ENCODE data around the gene CTSG. TPM values are rescaled to one million over a fixed set of nuclear protein-coding genes. Genes with fewer than 3 reads are reported as not detected.
"Not testable (repeated sequence)": the region's sequence is repeated elsewhere in the genome, so short reads cannot be mapped to it uniquely, and the experiment has no call there.

Gene CTSG, protein sequence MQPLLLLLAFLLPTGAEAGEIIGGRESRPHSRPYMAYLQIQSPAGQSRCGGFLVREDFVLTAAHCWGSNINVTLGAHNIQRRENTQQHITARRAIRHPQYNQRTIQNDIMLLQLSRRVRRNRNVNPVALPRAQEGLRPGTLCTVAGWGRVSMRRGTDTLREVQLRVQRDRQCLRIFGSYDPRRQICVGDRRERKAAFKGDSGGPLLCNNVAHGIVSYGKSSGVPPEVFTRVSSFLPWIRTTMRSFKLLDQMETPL
- 9.4 TPM for total RNA-seq (ENCODE audit: insufficient read depth, low replicate concordance)

DNA sequence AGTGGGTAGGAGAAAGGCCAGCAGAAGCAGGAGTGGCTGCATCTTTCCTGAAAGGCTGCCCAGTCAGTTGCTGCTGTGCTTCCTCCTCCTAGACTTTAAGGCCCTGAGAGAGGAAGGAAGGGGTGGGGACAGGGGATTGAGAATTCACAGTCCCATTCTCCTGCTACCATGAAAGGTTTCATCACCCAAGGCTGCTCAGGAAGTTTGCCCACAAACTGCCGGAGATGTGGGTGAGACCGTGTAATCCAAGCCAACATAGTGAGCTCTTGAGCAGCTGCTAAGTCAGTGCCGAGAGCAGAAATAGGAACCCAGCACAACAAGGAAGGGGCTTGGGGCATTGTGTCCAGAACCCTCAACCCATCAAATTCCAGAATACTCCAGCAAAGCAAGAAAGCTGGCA lies at the start of gene CTSG:
TSS of gene CTSG (minus strand) at position 69 of the 400 bp plus-strand sequence. CDS start at position 42, 27 bp downstream.
- DNase-seq (ENCODE audit: low spot score), result no peak

DNA sequence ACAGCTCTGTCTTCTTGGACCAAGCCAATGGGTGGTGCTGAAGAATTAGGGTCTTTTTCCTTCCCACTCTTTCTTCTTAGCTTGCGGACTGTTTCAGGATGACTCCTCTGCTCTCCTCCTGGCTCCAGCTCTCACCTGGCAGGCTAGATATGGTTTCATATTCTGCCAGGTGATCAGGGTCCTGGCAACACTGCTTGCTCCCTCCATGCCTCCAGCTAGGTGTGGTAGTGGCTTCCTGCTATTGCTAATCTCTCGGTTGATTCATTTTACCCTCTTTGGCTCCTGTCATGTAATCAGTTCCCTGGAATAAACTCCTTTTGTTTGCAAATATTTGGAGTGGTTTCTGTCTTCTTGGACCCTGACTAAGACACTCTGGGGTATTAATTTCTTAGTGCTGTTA lies 37.7 kb upstream of the CTSG start:
- no peak for DNase-seq (ENCODE audit: low spot score)

DNA sequence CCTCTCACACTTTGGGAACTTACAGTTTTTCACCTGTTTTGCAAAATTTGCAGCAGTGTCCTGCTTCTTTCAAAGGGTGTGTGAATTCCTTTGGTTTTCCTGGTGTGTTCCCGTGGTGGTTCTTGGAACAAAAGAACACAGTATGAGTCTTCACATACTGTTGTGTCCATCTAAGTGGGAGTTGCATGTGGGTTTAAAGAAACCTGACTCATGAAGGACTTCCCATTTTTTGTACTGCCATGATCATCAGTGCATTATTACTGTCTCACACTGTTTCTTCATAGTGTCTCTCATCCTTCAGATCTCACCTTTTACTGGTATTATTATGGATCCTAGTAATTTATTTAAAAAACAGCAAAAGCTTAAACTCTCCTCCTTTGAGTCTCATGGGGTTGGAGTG lies 37.2 kb upstream of the CTSG start:
- DNase-seq (ENCODE audit: low spot score), result no peak

DNA sequence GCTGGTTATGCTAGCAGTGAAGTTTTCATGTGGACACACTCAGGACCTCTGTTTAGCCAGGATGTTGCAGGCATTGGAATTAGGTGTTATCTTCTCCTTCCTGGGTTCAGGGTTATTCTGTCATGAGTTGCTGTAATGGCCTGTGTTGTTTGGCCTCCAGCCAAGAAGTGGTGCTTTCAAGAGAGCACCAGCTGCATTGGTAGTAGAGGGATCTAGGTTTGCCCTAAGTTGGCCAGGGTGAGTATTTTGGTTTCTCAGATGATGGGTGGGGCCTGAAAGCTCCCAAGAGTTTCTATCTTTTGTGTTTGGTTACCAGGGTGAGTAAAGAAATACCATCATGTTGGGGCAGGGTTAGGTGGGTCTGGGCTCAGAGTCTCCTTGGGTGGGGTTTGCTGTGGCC lies 36.1 kb upstream of the CTSG start:
- no peak for DNase-seq (ENCODE audit: low spot score)

DNA sequence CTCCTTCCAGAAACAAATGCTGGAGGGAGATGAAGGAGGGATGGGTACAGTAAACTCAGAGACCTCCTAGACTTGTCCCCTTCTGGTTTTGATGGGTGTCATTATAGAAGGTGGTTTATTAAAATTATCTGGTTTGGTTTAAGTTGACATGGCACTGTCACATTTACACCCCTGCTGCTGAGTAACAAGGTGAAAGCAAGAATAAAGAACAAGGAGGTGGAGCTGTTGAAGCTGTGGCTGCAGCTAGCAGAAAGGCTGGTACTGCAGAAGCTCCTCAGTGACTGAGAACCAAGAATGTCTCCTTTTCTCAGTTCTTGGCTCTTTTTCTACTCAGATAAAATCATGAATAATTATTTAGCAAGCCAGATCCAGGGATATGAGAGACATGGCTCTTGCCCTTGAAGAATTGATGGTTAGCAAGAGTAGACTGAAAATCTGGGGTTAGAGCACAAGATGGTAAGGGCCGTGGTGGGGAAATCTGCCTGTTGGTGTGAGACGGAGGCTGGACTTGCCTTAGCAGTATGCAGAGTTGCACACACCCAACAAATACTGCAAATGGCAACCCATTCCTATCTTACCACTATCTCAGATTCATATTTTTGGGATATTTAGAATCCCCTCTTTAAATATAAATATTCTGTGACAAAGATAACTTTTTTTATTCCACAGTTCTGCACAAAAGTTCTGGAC lies 33.8 kb upstream of the CTSG start, which contains the start of gene GZMH:
TSS of gene GZMH (minus strand) at position 31 of the 690 bp plus-strand sequence. CDS start 72 bp downstream, outside the sequence.
- DNase-seq (ENCODE audit: low spot score), result no peak

DNA sequence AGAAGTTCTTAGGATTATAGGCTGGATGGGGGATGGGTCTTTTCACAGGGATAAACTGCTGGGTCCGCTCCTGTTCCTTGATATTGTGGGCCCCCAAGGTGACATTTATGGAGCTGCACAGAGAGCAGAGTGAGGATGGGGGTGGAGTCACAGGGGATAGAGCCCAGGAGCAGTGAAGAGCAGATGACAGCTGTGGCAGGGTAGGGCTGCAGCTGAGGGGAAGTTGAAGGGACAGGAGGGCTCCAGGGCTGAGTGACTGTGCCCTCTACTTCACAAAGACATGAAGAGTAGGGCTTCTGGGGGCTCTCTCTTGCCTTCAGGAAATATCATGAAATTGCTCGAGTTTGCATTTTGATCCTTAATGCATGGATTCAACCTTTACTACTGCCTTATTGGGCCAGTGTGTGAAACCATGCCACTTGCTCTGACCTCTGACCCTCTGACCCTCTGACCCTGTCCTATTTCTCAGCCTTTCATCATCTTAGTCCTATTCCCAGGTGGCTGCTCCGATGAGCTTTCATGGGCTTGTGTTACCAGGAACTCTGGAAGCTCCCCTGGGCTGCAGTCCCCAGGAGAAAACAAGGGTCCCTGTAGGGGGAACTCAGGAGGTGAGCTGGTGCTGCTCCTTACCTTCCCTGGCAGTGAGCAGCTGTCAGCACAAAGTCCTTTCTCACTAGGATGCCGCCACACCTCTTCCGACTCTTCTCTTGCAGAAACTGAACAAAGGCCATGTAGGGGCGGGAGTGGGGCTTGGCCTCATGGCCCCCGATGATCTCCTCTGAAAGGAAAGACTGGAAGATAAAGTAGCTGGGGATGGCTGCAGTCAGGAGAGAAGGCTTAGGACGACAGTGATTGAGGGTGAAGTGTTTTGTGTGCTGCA lies 31.8 kb upstream of the CTSG start:
- no peak for DNase-seq (ENCODE audit: low spot score)

DNA sequence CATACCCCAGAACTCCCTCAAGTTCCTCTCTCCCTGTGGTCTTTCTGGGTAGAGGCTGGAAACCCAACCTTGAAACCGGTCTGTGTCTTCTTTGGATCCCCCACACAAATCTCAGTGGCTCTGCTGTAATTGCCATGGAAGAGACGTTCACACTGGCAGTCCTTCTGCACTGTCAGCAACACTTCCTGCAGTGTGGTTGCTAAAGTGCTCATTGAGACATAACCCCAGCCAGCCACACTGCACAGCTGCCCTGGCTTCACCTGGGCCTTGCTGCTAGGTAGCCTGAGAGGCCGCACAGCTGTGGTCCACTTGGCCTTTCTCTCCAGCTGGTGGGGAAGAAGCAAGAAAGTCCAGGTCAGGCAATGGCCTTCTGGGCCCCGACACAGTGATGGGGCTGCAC lies 31.0 kb upstream of the CTSG start:
- no peak for DNase-seq (ENCODE audit: low spot score)

DNA sequence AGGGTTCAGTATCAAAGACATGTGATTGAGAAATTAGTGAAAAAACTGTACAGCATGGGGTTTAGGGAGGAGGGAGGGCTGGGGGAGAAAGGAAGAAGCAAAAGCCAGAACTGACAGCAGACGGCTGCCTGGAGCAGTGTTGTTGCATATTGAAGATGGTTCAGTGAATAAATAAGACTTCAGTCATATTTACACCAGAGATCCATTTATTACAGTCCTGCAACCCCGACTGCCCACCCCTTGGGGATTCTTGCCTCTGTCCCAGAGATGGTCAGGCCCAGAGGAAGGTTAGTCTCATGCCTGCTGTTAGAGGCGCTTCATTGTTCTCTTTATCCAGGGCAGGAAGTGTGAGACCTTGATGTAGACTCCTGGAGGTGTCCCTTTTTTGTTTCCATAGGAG lies 30.2 kb upstream of the CTSG start:
- DNase-seq (ENCODE audit: low spot score), result no peak

DNA sequence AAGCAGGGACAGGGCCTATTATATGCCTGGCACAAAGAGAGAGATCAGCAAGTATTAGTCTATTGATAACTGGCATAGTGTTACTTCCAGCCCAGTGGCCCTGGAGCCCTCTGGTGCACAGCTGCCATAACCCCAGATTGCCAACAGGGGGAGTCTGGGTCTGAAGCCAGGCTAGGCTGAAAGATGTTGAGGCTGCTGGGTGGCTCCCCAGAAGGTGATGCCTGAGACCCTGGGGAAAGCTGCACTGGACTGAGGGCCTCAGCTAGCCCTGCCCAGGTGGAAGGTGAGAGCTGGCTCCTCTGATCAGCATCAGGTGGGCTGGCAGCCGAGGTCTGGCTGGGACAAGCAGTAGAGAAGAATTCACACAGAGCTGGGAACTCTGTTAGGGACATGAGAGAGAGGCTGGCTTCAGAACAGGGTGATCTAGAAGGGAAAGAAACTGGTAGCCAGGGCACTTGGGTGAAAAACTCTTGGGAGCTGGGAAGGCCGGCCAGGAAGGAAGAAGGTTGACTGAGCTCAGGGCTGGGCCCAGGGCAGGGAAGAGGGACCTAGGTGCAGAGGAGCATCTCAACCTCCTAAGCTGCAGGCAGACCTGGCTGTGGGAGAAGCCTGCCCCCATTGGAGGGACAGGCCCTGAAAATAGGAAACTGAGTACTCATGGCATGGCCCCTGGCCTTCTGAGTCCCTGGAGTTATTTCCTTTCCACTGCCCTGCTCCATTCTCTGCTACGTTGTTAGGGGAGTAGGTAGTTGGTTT lies 29.6 kb upstream of the CTSG start:
- no peak for DNase-seq (ENCODE audit: low spot score)

DNA sequence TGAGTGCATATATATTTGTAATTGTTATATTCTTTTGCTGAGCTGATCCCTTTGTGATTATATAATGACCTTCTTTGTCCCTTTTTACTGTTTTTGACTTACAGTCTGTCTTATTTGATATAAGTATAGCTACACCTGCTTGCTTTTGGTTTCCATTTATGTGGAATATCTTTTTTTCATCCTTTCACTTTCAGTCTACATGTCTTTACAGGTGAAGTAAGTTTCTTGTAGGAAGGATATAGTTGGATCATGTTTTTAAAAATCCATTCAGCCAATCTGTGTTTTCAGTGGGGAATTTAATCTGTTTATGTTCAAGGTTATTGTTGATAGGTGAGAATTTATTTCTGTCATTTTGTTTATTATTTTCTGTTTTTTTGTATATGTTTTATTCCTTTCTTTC lies 21.4 kb upstream of the CTSG start:
- no peak for DNase-seq (ENCODE audit: low spot score)

DNA sequence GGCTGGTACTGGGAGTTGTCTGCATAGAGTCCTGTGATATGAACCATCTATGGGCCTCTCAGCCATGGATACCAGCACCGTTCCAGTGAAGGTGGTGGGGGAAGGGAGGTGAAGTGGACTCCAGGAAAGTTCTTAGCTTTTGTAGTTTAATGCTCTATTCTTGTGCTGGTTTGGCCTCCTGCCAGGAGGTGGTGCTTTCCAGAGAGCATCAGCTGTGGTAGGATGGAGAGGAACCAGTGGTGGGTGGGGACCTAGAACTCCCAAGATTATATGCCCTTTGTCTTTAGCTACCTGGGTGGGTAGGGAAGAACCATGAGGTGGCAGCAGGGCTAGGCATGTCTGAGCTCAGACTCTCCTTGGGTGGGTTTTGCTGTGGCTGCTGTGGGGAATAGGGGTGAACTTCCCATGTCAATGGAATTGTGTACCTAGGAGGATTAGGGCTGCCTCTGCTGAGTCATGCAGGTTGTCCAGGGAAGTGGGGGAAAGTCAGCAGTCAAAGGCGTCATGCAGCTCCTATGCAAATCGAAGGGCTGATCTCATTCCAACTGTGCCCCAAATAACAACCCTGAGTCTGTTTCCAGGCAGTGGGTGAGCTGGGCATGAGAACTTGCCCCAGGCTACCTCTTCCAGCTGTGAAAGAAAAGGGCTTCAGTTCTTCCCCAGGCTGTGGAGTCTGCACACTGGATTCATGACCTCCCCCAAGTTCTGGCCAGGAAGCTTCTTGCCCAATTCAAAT lies 19.2 kb upstream of the CTSG start:
- DNase-seq (ENCODE audit: low spot score), result no peak

DNA sequence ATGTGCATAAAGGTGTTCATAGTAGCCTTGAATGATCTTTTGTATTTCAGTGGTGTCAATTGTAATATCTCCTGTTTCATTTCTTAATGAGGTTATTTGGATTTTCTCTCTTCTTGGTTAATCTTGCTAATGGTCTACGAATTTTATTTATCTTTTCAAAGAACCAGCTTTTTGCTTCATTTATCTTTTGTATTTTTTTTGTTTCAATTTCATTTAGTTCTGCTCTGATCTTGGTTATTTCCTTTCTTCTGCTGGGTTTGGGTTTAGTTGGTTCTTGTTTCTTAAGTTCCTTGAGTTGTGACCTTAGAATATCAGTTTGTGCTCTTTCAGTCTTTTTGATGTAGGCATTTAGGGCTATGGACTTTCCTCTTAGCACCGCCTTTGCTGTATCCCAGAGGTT lies 15.0 kb upstream of the CTSG start:
- not testable (repeated sequence) for DNase-seq (ENCODE audit: low spot score)

DNA sequence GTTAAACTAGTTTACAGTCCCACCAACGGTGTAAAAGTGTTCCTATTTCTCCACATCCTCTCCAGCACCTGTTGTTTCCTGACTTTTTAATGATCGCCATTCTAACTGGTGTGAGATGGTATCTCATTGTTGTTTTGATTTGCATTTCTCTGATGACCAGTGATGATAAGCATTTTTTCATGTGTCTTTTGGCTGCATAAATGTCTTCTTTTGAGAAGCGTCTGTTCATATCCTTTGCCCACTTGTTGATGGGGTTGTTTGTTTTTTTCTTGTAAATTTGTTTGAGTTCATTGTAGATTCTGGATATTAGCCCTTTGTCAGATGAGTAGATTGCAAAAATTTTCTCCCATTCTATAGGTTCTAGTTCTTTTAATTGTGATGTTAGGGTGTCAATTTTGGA lies 8.4 kb upstream of the CTSG start:
- not testable (repeated sequence) for DNase-seq (ENCODE audit: low spot score)

DNA sequence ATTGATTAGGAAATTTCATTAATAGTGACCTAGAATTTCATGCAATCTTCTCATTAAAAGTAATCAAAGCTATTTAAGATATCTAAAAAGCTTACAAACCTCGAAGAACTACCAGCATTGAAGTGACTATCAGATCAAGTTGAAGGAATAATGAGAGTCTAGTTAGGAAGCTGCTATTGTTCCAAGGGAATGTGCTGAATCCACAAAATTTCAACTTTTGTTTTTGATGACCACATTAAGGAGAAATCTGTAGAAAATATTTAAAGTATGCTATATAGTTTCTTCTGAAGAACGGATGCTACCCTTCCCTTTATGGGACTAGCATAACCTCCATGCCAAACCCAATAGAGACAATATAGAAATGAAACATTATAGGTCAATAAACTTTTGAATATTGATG lies 2.5 kb upstream of the CTSG start:
- DNase-seq (ENCODE audit: low spot score), result no peak

DNA sequence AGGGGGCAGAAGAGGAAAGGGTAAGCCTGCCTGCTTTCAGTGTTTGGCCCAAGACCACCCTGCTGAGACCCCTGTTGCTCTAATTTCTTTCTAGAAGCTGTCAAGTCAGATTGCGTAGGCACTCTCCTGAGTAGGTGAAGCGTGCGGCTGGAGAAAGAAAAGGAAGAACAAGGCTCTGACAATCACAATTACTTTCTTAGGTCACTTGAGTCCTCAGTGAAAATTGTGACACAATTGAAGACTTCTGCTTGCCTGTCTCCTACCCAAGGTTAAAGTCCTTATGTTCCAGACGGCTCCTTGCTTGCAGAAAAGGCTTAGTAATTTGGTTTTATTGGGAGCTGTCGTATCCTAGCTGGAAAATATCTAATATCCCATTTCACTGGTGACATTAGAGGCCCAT lies 721 bp upstream of the CTSG start:
- no peak for DNase-seq (ENCODE audit: low spot score)

DNA sequence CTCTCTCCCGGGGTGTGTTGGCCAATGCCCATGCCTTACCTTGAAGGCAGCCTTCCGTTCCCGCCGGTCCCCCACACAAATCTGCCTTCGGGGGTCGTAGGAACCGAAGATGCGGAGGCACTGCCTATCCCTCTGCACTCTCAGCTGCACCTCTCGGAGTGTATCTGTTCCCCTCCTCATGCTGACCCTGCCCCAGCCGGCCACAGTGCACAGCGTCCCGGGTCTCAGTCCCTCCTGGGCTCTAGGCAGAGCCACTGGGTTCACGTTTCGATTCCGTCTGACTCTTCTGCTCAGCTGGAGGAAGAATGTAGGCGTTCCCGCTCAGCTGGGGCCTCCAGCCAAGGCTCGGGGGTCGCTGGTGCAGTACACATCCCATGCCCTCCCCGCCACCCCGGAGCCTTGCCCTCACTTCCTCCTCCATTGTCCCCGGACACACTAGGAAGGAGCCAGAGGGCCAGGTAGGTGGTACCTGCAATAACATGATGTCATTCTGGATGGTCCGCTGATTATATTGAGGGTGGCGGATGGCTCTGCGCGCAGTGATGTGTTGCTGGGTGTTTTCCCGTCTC lies 1.8 kb downstream of the CTSG start:
- DNase-seq (ENCODE audit: low spot score), result no peak

DNA sequence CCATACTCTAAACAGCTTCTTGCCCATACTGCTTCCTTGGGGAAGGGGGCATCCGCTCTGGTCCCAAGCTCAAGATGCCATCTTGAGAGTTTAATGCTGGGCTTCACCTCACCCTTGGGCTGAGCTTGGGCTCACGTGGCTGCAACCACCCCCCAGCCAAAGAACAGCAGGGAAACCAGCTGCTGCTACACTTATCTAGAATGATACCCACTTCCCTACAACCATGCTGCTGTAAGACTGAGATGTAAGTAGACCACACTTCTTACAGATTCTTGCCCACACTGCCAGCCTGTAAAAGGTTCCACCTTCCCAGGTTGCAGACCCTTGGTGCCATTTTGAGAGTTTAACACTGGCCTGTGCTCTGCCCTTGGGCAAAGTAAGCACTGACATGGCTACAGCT lies 9.7 kb downstream of the CTSG start:
- no peak for DNase-seq (ENCODE audit: low spot score)

DNA sequence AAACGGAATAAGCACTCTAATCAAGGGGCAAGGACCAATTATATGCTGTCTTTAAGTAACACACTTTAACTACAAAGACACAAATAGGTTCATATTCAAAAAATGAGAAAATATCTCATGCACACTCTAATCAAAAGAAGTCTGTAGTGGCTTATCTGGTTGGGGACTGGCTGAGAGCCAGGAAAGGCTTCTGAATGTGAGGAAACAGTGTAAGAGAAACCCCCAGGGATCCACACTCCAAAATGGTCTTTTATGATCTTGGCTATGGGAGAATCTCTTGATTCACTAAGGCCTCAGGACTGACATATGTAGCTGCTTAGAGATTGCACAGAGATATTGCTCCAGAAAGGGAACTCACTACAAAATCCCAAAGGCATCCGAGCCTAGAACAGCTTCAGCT lies 10.3 kb downstream of the CTSG start:
- no peak for DNase-seq (ENCODE audit: low spot score)

DNA sequence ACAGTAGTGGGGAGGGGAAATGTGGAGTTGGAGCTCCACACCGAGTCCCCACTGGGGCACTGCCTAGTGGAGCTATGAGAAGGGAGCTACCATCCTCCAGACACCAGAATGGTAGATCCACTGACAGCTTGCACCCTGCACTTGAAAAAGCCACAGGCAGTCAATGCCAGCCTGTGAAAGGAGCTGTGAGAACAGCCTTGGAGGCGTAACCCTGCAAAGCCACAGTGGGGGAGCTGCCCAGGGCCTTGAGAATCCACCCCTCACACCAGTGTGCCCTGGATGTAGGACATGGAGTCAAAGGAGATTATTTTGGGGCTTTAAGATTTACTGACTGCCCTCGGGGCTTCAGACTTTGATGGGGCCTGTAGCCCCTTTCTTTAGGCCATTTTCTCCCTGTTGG lies 12.5 kb downstream of the CTSG start:
- DNase-seq (ENCODE audit: low spot score), result no peak

DNA sequence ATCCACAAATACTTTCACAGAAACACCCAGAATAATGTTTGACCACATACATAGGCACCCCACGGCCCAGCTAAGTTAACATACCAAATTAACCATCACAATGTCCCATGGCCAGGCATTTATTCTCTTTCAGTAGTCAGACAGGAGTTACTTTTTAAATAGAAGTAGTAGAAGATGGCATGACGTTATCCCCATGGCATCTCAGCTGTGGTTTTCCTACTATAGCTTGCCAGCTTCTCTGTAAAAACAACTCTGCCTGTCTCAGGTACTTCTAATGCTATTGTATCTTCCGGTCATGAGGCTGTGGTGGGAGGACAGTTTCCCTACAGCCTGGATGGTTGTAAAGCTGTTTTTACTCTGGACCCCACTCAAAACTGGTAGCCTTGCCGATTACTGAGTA lies 19.3 kb downstream of the CTSG start:
- no peak for DNase-seq (ENCODE audit: low spot score)

DNA sequence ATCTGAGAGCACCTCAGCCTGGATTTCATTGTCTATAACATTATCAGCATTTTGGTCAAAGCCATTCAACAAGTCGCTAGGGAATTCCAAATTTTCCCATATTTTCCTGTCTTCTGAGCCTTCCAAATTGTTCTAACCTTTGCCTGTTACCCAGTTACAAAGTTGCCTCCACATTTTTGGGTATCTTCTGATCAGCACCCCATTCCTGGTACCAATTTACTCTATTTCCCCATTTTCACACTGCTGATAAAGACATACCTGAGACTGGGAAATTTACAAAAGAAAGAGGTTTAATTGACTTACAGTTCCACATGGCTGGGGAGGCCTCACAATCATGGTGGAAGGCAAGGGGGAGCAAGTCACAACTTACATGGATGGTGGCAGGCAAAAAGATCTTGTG lies 27.0 kb downstream of the CTSG start:
- DNase-seq (ENCODE audit: low spot score), result not testable (repeated sequence)
